ENCODE results near the gene STK38.

Gene STK38

GRCh38 chr6:36519352-36519751 lies 27.9 kb downstream of the STK38 start:
- no peaks in the 10 kb centered on the region for H3K79me2 ChIP-seq (ENCODE audit: control insufficient read depth, low read length)
- H3F3A ChIP-seq (ENCODE audit: control insufficient read depth, insufficient read depth), result no peaks in the 10 kb centered on the region
- H3K4me3 ChIP-seq (ENCODE audit: low read length), result no peak overlapping the region
- no peaks in the 10 kb centered on the region for H3K4me1 ChIP-seq (ENCODE audit: control insufficient read depth, low read length)
- no peak overlapping the region for H3K4me2 ChIP-seq (ENCODE audit: low read length)
- no peak for TF ChIP-seq EZH2phosphoT487 (IDR thresholded peaks at IDR 0.05; ENCODE audit: borderline replicate concordance, low read length)
- TF ChIP-seq, protein P1, sequence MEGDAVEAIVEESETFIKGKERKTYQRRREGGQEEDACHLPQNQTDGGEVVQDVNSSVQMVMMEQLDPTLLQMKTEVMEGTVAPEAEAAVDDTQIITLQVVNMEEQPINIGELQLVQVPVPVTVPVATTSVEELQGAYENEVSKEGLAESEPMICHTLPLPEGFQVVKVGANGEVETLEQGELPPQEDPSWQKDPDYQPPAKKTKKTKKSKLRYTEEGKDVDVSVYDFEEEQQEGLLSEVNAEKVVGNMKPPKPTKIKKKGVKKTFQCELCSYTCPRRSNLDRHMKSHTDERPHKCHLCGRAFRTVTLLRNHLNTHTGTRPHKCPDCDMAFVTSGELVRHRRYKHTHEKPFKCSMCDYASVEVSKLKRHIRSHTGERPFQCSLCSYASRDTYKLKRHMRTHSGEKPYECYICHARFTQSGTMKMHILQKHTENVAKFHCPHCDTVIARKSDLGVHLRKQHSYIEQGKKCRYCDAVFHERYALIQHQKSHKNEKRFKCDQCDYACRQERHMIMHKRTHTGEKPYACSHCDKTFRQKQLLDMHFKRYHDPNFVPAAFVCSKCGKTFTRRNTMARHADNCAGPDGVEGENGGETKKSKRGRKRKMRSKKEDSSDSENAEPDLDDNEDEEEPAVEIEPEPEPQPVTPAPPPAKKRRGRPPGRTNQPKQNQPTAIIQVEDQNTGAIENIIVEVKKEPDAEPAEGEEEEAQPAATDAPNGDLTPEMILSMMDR (IDR thresholded peaks at IDR 0.05; ENCODE audit: low read depth, low read length, poor library complexity, severe bottlenecking), result no peak
- no peaks in the 10 kb centered on the region for H4K20me1 ChIP-seq (ENCODE audit: control insufficient read depth, insufficient read depth, low read depth, low read length)
- no peak overlapping the region for H3K27ac ChIP-seq (ENCODE audit: low read depth, low read length)
- peaks cover 91% of the 10 kb centered on the region for H3K36me3 ChIP-seq (ENCODE audit: control insufficient read depth, low read length)
- H3K27me3 ChIP-seq (ENCODE audit: control insufficient read depth, low read length), result no peaks in the 10 kb centered on the region
- H3K9me2 ChIP-seq (replicated peaks; ENCODE audit: control insufficient read depth, low read length), result no peaks in the 10 kb centered on the region
- H3K9me3 ChIP-seq (ENCODE audit: control insufficient read depth, insufficient read depth, low read length), result no peaks in the 10 kb centered on the region

DNA sequence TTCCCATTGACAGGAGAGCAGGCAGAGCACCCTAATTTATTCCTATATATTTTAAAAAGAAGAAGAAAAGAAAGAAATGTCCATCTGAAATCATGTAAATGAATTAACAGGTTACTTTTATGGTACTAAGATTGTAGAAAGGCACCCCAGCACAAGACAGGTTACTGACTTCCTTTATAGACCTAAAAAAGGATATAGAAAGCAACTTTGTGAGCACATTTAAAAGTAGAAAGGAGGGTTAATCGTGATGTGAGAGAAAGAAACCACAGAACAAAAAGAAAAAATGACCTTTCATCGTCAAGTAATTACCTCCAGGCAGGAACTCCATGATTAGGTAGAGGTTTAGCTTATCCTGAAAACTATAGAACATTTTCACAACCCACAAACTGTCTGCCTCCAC lies 29.9 kb downstream of the STK38 start:
- TF ChIP-seq EZH2phosphoT487 (IDR thresholded peaks at IDR 0.05; ENCODE audit: borderline replicate concordance, low read length), result no peak
- TF ChIP-seq, protein P1 (IDR thresholded peaks at IDR 0.05; ENCODE audit: low read depth, low read length, poor library complexity, severe bottlenecking), result no peak
- H4K20me1 ChIP-seq (ENCODE audit: control insufficient read depth, insufficient read depth, low read depth, low read length), result no peaks in the 10 kb centered on the region
- no peak overlapping the region for H3K4me2 ChIP-seq (ENCODE audit: low read length)
- no peak overlapping the region for H3K4me3 ChIP-seq (ENCODE audit: low read length)
- H3K4me1 ChIP-seq (ENCODE audit: control insufficient read depth, low read length), result no peaks in the 10 kb centered on the region
- H3F3A ChIP-seq (ENCODE audit: control insufficient read depth, insufficient read depth), result no peaks in the 10 kb centered on the region
- no peaks in the 10 kb centered on the region for H3K27me3 ChIP-seq (ENCODE audit: control insufficient read depth, low read length)
- H3K36me3 ChIP-seq (ENCODE audit: control insufficient read depth, low read length), result peaks cover 81% of the 10 kb centered on the region
- H3K27ac ChIP-seq (ENCODE audit: low read depth, low read length), result no peak overlapping the region
- H3K9me2 ChIP-seq (replicated peaks; ENCODE audit: control insufficient read depth, low read length), result no peaks in the 10 kb centered on the region
- no peaks in the 10 kb centered on the region for H3K79me2 ChIP-seq (ENCODE audit: control insufficient read depth, low read length)
- H3K9me3 ChIP-seq (ENCODE audit: control insufficient read depth, insufficient read depth, low read length), result no peaks in the 10 kb centered on the region

- TF ChIP-seq, protein P1 (IDR thresholded peaks at IDR 0.05; ENCODE audit: low read depth, low read length, poor library complexity, severe bottlenecking), result no peak
- TF ChIP-seq EZH2phosphoT487 (IDR thresholded peaks at IDR 0.05; ENCODE audit: borderline replicate concordance, low read length), result no peak
- Histone ChIP-seq H3K27me3 (ENCODE audit: control insufficient read depth, low read length) (no peaks in the 10 kb centered on the region), H3K36me3 (ENCODE audit: control insufficient read depth, low read length) (peaks cover 81% of the 10 kb centered on the region), H3K9me3 (ENCODE audit: control insufficient read depth, insufficient read depth, low read length) (no peaks in the 10 kb centered on the region), H3K4me2 (ENCODE audit: low read length) (no peak overlapping the region), H3K4me3 (ENCODE audit: low read length) (no peak overlapping the region), H3K27ac (ENCODE audit: low read depth, low read length) (no peak overlapping the region), H3K79me2 (ENCODE audit: control insufficient read depth, low read length) (no peaks in the 10 kb centered on the region), H3K9me2 (replicated peaks; ENCODE audit: control insufficient read depth, low read length) (no peaks in the 10 kb centered on the region), H3K4me1 (ENCODE audit: control insufficient read depth, low read length) (no peaks in the 10 kb centered on the region), H4K20me1 (ENCODE audit: control insufficient read depth, insufficient read depth, low read depth, low read length) (no peaks in the 10 kb centered on the region), H3F3A (ENCODE audit: control insufficient read depth, insufficient read depth) (no peaks in the 10 kb centered on the region)
These were observed 30.3 kb downstream of the STK38 start for GRCh38 chr6:36516988-36517387.

GRCh38 chr6:36516559-36516958 lies 30.7 kb downstream of the STK38 start:
- peaks cover 81% of the 10 kb centered on the region for H3K36me3 ChIP-seq (ENCODE audit: control insufficient read depth, low read length)
- no peaks in the 10 kb centered on the region for H3K9me3 ChIP-seq (ENCODE audit: control insufficient read depth, insufficient read depth, low read length)
- H3K9me2 ChIP-seq (replicated peaks; ENCODE audit: control insufficient read depth, low read length), result no peaks in the 10 kb centered on the region
- no peaks in the 10 kb centered on the region for H3F3A ChIP-seq (ENCODE audit: control insufficient read depth, insufficient read depth)
- H3K4me3 ChIP-seq (ENCODE audit: low read length), result no peak overlapping the region
- H3K4me1 ChIP-seq (ENCODE audit: control insufficient read depth, low read length), result no peaks in the 10 kb centered on the region
- TF ChIP-seq, protein P1 (IDR thresholded peaks at IDR 0.05; ENCODE audit: low read depth, low read length, poor library complexity, severe bottlenecking), result no peak
- TF ChIP-seq EZH2phosphoT487 (IDR thresholded peaks at IDR 0.05; ENCODE audit: borderline replicate concordance, low read length), result no peak
- H3K79me2 ChIP-seq (ENCODE audit: control insufficient read depth, low read length), result no peaks in the 10 kb centered on the region
- no peaks in the 10 kb centered on the region for H4K20me1 ChIP-seq (ENCODE audit: control insufficient read depth, insufficient read depth, low read depth, low read length)
- no peak overlapping the region for H3K27ac ChIP-seq (ENCODE audit: low read depth, low read length)
- H3K4me2 ChIP-seq (ENCODE audit: low read length), result no peak overlapping the region
- H3K27me3 ChIP-seq (ENCODE audit: control insufficient read depth, low read length), result no peaks in the 10 kb centered on the region
